Spleen (tissue), 7 donors: ENCODE measurements around the gene TBC1D10B.

ENCODE experiments used
- POLR2A ChIP-seq, 3 donors: fragments of 450-650 bp; IDR thresholded peaks; one replicate each; pipeline ENCODE4 v1.5.1; 2017; ENCODE audit warnings: antibody characterized with exemption in 3 of 3, mild to moderate bottlenecking in 1 of 3
- POLR2AphosphoS5 ChIP-seq, 3 donors: sonication (generic); formaldehyde crosslinking; IDR thresholded peaks; one replicate each; pipeline ENCODE4 v1.5.1; 2017; ENCODE audit warnings: antibody characterized with exemption in 3 of 3
- TF ChIP-seq, protein P1 (sequence below), 11 experiments: fragments of 200-600 bp in 7 of 11; fragments of 450-650 bp in 4 of 11; sonication (generic) in 4 of 11; IDR thresholded peaks in 8 of 11; conservative IDR thresholded peaks in 3 of 11; 1 replicate in 7 of 11; 2 replicates in 4 of 11; pipeline versions ENCODE4 v1.4.0 to v1.8.0; 2016 to 2021; ENCODE audit warnings: antibody characterized with exemption in 11 of 11, inconsistent platforms in 4 of 11, mild to moderate bottlenecking in 1 of 11
- donor health status: DM: no; HTN: no; CAD: no; lungs with moderate emphysema.
- donor health status: DM: no; HTN: no; CAD: no.
- donor health status: DM: no; HTN: no; CAD: no.

GRCh38 chr16:30374538-30374937, 4.2 kb upstream of the TBC1D10B start, which contains the start of gene MYL11:
- no peak for TF ChIP-seq POLR2A (IDR thresholded peaks at IDR 0.05)
- TF ChIP-seq, protein P1, sequence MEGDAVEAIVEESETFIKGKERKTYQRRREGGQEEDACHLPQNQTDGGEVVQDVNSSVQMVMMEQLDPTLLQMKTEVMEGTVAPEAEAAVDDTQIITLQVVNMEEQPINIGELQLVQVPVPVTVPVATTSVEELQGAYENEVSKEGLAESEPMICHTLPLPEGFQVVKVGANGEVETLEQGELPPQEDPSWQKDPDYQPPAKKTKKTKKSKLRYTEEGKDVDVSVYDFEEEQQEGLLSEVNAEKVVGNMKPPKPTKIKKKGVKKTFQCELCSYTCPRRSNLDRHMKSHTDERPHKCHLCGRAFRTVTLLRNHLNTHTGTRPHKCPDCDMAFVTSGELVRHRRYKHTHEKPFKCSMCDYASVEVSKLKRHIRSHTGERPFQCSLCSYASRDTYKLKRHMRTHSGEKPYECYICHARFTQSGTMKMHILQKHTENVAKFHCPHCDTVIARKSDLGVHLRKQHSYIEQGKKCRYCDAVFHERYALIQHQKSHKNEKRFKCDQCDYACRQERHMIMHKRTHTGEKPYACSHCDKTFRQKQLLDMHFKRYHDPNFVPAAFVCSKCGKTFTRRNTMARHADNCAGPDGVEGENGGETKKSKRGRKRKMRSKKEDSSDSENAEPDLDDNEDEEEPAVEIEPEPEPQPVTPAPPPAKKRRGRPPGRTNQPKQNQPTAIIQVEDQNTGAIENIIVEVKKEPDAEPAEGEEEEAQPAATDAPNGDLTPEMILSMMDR (IDR thresholded peaks at IDR 0.05 in 8 of 11, conservative IDR thresholded peaks at IDR 0.05 in 3 of 11), result no peak
- no peak for TF ChIP-seq POLR2AphosphoS5 (IDR thresholded peaks at IDR 0.05)
